Left ventricle myocardium inferior (tissue), 1 donor: ENCODE data around the gene CYP4F22. TPM values are rescaled to one million over a fixed set of nuclear protein-coding genes. Genes with fewer than 3 reads are reported as not detected.
"Not testable (repeated sequence)": the region's sequence is repeated elsewhere in the genome, so short reads cannot be mapped to it uniquely, and the experiment has no call there.

Experiments used
- DNase-seq: peaks from one replicate; pipeline ENCODE4 v3.0.0-alpha.2; 2020
- H3K27ac ChIP-seq: fragments of 200-600 bp; replicated peaks from 2 replicates; pipeline ENCODE4 v1.8.0; 2021
- H3K27me3 ChIP-seq: fragments of 200-600 bp; 2 replicates; pipeline ENCODE4 v1.8.0; 2021; ENCODE audit warnings: low read depth
- H3K36me3 ChIP-seq: fragments of 200-600 bp; 2 replicates; pipeline ENCODE4 v1.8.0; 2021
- H3K4me1 ChIP-seq: fragments of 200-600 bp; 2 replicates; pipeline ENCODE4 v1.8.0; 2021
- H3K4me3 ChIP-seq: fragments of 200-600 bp; 2 replicates; pipeline ENCODE4 v1.8.0; 2021; ENCODE audit warnings: mild to moderate bottlenecking, moderate library complexity
- H3K9me3 ChIP-seq: fragments of 200-600 bp; replicated peaks from 2 replicates; pipeline ENCODE4 v1.8.0; 2021
- intact Hi-C: fragments of 100-400 bp; cut with micrococcal nuclease; formaldehyde crosslinking; loops from one replicate; pipeline ENCODE4 v1.11.0; 2022
- total RNA-seq: library from RNA; stranded (reverse); fragmentation: NEBNext Ultra II Directional; extraction: Animal tissue kit (Norgen Biotek cat#: 25700); gene quantifications from one replicate; pipeline ENCODE4 v1.2.1, GENCODE V29; 2021
- TF ChIP-seq, protein P1 (sequence below): fragments of 200-600 bp; IDR thresholded peaks from 2 replicates; pipeline ENCODE4 v1.8.0; 2021; ENCODE audit warnings: antibody characterized with exemption, mild to moderate bottlenecking, borderline replicate concordance
- donor health status: DM: no; HTN: yes; CAD: no; lungs with severe emphysema.

CYP4F22 gene
- total RNA-seq, 1 donor from 2014 or later: not detected

DNA sequence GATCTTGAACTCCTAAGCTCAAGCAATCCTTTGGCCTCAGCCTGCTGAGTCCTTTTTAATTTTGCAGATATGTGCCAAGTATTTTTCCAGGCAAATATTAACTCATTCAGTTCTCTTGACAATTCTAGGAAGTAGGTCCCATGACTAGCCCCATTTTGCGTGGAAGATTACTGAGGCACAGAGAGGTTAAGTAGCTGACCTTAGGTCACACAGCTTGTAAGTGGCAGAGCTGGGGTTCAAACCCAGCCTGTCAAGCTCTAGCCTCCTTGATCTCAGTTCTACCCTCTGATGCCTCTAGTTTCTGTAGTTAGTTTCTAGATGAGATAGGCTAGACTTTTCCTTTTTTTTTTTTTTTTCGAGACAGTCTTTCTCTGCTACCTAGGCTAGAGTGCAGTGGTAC lies 18.1 kb downstream of the CYP4F22 start:
- intact Hi-C loops: no loop called here
- no peak overlapping the region for H3K4me3 ChIP-seq
- no peaks in the 10 kb centered on the region for H3K9me3 ChIP-seq
- TF ChIP-seq, protein P1, sequence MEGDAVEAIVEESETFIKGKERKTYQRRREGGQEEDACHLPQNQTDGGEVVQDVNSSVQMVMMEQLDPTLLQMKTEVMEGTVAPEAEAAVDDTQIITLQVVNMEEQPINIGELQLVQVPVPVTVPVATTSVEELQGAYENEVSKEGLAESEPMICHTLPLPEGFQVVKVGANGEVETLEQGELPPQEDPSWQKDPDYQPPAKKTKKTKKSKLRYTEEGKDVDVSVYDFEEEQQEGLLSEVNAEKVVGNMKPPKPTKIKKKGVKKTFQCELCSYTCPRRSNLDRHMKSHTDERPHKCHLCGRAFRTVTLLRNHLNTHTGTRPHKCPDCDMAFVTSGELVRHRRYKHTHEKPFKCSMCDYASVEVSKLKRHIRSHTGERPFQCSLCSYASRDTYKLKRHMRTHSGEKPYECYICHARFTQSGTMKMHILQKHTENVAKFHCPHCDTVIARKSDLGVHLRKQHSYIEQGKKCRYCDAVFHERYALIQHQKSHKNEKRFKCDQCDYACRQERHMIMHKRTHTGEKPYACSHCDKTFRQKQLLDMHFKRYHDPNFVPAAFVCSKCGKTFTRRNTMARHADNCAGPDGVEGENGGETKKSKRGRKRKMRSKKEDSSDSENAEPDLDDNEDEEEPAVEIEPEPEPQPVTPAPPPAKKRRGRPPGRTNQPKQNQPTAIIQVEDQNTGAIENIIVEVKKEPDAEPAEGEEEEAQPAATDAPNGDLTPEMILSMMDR: no peak
- no peak for DNase-seq
- no peaks in the 10 kb centered on the region for H3K4me1 ChIP-seq
- H3K27me3 ChIP-seq: peaks cover 85% of the 10 kb centered on the region
- H3K36me3 ChIP-seq: no peaks in the 10 kb centered on the region
- no peak overlapping the region for H3K27ac ChIP-seq

DNA sequence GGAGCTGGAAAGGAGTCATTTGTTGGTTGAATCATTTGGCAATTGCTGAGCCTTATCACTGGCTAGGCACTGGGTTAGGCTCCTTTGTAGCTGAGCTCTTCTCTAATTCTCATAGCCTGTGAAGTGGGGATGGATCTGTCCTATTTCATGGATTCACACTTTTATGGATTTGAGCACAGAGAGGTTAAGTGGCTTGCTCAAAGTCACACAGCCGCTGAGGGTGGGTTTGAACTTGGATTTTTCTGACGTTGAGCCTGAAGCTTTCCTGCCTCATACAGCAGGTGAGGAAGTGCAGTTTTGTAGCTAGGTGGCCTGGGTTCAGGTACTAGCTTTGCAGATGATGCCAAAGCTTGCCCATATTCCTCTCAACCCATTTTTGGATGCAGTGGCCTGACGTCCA lies 19.4 kb downstream of the CYP4F22 start:
- Histone ChIP-seq H3K27me3 (peaks cover 80% of the 10 kb centered on the region), H3K9me3 (no peaks in the 10 kb centered on the region), H3K36me3 (no peaks in the 10 kb centered on the region), H3K27ac (no peak overlapping the region), H3K4me3 (no peak overlapping the region), H3K4me1 (no peaks in the 10 kb centered on the region)
- TF ChIP-seq, protein P1: no peak
- intact Hi-C loops: no loop called here
- no peak for DNase-seq

DNA sequence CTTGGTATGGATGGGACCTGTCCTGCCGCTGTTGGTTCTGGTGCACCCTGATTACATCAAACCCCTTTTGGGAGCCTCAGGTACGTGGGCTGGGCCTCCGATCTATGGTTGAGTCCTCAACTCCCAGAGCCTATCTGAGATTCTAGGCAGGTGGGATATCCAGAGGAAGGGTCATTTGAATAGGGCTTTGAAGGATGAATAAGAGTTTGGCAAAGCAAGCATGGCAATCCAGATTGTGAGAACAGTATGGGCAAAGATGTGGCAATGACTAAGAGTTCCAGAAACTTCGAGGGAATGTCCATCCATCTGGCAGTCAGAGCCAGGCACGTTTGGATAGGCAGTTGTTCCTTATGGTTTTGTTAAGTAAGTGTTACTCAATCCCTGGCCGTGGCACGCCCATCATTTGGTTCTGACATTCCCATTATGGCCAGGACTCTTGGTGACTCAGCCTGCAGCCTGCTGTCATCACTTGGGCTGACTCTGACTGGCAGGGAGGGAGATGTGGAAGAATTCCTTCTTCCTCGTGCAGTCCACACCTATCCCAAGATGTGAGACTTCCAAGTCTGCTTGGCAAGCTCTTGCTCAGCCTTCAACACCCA lies 21.5 kb downstream of the CYP4F22 start:
- Histone ChIP-seq H3K36me3 (no peaks in the 10 kb centered on the region), H3K4me1 (no peaks in the 10 kb centered on the region), H3K27ac (no peak overlapping the region), H3K9me3 (no peaks in the 10 kb centered on the region), H3K4me3 (no peak overlapping the region), H3K27me3 (peaks cover 81% of the 10 kb centered on the region)
- no peak for DNase-seq
- intact Hi-C loops: no loop called here
- TF ChIP-seq, protein P1: no peak

DNA sequence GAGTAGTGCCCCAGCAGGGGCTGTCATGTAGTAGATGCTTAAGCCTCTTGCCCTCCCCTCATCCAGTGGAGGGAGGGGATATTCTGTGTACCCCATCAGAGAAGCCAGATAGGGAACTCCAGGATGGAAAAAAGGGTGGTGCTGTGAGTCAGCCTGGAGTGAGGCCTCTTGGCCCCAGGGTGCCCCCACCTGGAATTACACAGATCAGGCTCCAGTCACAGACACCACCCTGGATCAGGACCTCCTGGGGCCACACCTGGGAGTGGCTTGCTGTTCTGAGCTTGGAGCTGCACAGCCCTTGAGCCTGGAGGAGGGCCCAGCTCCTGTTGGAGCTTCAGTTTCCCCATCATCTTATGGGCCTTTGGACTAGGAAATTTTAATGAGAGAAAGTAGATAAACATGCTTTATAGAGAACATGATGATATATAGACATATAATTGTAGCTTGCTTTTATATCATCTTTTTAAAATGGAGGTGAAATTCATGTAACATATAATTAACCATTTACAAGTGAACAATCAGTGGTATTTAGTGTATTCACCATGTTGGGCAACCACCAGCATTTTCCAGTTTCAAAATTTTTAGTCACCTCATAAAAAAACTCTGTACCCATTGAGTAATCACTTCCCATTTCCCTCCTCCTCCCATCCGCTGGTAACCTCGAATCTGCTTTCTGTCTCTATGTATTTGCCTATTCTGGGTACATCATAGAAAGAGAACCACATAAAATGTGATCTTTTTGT lies 24.6 kb downstream of the CYP4F22 start:
- Histone ChIP-seq H3K27me3 (peaks cover 81% of the 10 kb centered on the region), H3K4me1 (no peaks in the 10 kb centered on the region), H3K4me3 (no peak overlapping the region), H3K36me3 (no peaks in the 10 kb centered on the region), H3K27ac (no peak overlapping the region), H3K9me3 (no peaks in the 10 kb centered on the region)
- intact Hi-C loops: no loop called here
- DNase-seq: no peak
- TF ChIP-seq, protein P1: no peak

DNA sequence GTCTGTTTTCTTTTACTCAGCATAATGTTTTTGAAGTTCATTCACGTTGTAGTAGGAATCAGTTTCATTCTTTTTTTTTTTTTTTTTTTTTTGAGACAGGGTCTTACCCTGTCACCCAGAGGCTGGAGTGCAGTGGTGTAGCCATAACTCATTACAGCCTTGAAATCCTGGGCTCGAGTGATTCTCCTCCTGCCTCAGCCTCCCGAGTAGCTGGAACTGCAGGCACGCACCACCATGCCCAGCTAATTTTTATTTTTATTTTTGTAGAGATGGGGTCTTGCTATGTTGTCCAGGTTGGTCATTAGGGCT lies 25.2 kb downstream of the CYP4F22 start:
- H3K27ac ChIP-seq, DNase-seq, H3K4me3 ChIP-seq, H3K36me3 ChIP-seq, H3K9me3 ChIP-seq, H3K4me1 ChIP-seq, intact Hi-C loops: not testable (repeated sequence)
- peaks cover 75% of the 10 kb centered on the region for H3K27me3 ChIP-seq

DNA sequence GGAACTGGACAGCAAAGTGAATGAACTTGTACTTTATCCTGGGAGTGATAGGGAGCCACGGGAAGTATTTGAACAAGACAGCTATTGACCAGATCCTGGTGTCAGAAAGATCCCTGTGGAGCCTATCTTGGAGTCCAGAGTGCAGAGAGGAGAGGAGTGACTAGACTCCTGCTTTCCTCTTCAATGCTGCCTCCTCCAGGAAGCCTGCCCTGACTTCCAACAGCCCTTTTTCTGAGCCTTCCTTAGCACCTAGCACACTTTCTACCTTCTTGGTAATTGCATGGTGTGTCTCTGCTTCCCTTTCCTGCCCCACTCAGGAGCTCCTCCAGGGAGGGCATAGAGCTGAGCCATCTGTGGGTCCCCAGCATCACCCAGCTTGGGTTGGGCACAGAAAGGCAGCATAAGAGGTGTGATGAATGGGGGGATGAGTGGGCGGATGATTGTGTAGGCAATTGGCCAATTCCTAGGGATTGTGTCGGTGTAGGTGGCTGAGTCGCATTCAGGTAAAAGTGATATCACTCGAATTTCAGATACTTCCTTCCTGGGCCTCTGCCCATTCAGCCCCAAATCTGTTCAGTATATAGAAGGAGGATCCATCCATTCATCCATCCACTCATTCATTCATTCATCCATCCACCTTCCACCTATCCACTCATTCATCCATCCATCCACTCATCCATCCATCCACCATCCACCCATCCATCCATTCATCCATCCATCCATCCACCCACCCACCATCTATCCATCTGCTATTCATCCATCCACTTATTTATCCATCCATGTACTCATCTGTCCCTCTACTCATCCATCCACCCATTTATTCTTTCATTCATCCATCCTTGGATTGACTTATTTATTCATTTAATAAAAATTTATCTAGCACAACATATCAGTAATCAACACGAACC lies 26.9 kb downstream of the CYP4F22 start:
- peaks cover 16% of the 10 kb centered on the region for H3K9me3 ChIP-seq
- H3K27ac ChIP-seq: no peak overlapping the region
- H3K27me3 ChIP-seq: peaks cover 63% of the 10 kb centered on the region
- DNase-seq: no peak
- TF ChIP-seq, protein P1: no peak
- H3K4me3 ChIP-seq: no peak overlapping the region
- intact Hi-C loops: no loop called here
- H3K36me3 ChIP-seq: no peaks in the 10 kb centered on the region
- no peaks in the 10 kb centered on the region for H3K4me1 ChIP-seq
